Measurements from ENCODE around the gene POLR3A.
"Not testable (repeated sequence)": the region's sequence is repeated elsewhere in the genome, so short reads cannot be mapped to it uniquely, and the experiment has no call there.

POLR3A gene

DNA sequence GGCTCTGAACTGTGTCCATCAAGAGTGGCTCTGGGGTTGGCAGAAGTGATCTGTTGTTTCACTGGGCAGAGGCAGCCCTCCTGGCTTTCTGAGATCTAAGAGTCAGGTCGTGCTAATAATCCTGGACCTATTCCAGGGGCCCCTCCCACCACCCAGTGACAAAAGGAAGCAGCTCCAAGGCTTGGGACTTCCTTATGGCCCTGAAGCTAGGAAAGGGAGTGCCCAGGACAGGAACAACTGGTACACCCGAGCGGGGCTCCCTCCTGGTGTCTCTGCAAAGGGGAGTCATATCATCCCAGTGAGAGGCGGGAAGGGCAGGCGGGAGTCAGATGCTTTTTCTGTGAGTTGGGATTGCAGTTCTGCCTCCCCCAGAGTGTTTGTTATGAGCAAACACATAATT, 36.7 kb upstream of the POLR3A start:
- H3K27ac ChIP-seq (ENCODE audit: low read depth, low read length), result no peak overlapping the region
- no peak overlapping the region for H3K9ac ChIP-seq (ENCODE audit: low read depth, low read length)
- no peaks in the 10 kb centered on the region for H3K9me3 ChIP-seq (ENCODE audit: control insufficient read depth, insufficient read depth, low read length)
- no peak overlapping the region for H3K4me3 ChIP-seq (ENCODE audit: low read depth, low read length)
- no peaks in the 10 kb centered on the region for H3K27me3 ChIP-seq (ENCODE audit: control insufficient read depth, insufficient read depth, low read length)
- H3K36me3 ChIP-seq (ENCODE audit: control insufficient read depth, insufficient read depth, low read length), result no peaks in the 10 kb centered on the region
- no peaks in the 10 kb centered on the region for H3K4me1 ChIP-seq (ENCODE audit: control insufficient read depth, insufficient read depth, low read length)

DNA sequence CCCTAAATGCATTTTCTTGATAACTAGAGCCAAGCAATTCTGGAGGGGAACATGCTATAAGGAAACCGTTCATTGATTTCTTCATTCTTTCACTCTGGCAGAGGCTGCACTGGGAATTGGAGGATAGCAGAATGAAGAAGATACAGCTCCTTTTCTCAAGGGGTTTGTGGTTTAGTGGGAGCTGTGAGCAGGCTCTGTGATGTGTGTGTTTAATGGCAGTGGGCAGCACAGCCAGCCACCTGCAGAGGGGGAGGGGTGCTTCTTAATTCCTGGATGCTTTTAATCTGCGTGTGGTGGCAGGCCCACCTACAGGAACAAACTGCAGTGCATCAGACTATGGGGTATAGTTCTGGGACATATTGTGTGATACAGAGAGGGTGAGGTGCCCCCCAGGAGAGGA, 36.3 kb upstream of the POLR3A start:
- H3K4me3 ChIP-seq (ENCODE audit: low read depth, low read length), result no peak overlapping the region
- no peaks in the 10 kb centered on the region for H3K27me3 ChIP-seq (ENCODE audit: control insufficient read depth, insufficient read depth, low read length)
- H3K36me3 ChIP-seq (ENCODE audit: control insufficient read depth, insufficient read depth, low read length), result no peaks in the 10 kb centered on the region
- H3K9ac ChIP-seq (ENCODE audit: low read depth, low read length), result no peak overlapping the region
- H3K9me3 ChIP-seq (ENCODE audit: control insufficient read depth, insufficient read depth, low read length), result no peaks in the 10 kb centered on the region
- no peaks in the 10 kb centered on the region for H3K4me1 ChIP-seq (ENCODE audit: control insufficient read depth, insufficient read depth, low read length)
- no peak overlapping the region for H3K27ac ChIP-seq (ENCODE audit: low read depth, low read length)

DNA sequence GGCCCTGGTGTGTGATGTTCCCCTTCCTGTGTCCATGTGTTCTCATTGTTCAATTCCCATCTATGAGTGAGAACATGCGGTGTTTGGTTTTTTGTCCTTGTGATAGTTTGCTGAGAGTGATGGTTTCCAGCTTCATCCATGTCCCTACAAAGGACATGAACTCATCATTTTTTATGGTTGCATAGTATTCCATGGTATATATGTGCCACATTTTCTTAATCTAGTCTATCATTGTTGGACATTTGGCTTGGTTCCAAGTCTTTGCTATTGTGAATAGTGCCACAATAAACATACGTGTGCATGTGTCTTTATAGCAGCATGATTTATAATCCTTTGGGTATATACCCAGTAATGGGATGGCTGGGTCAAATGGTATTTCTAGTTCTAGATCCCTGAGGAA, 35.6 kb upstream of the POLR3A start:
- not testable (repeated sequence) for H3K27ac ChIP-seq (ENCODE audit: low read depth, low read length); H3K9me3 ChIP-seq (ENCODE audit: control insufficient read depth, insufficient read depth, low read length); H3K4me1 ChIP-seq (ENCODE audit: control insufficient read depth, insufficient read depth, low read length)

DNA sequence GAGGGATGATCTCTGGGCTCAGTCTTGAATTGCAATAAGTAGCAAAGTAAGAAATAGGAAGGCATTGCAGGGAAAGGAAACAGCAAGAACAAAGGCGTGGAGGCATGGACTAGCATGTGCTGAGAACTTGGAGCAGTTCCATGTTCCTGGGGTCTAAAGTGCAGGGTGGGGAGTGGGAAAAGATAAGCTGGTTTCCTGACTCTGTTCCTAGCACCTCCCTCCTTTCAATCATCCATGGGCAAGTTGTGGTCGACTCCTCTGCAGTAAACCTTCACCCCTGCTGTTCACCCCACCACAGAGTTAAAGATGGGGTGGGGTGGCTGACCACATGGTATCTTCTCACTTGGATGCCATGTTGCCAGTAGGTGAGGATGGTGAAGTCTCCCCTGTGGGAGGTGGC, 33.9 kb upstream of the POLR3A start:
- Histone ChIP-seq H3K36me3 (ENCODE audit: control insufficient read depth, insufficient read depth, low read length) (no peaks in the 10 kb centered on the region), H3K4me1 (ENCODE audit: control insufficient read depth, insufficient read depth, low read length) (no peaks in the 10 kb centered on the region), H3K27ac (ENCODE audit: low read depth, low read length) (no peak overlapping the region), H3K9ac (ENCODE audit: low read depth, low read length) (no peak overlapping the region), H3K4me3 (ENCODE audit: low read depth, low read length) (no peak overlapping the region), H3K9me3 (ENCODE audit: control insufficient read depth, insufficient read depth, low read length) (no peaks in the 10 kb centered on the region), H3K27me3 (ENCODE audit: control insufficient read depth, insufficient read depth, low read length) (no peaks in the 10 kb centered on the region)

More for the DNA sequence above, 35.6 kb upstream of the POLR3A start:
- not testable (repeated sequence) for H3K4me3 ChIP-seq (ENCODE audit: low read depth, low read length); H3K27me3 ChIP-seq (ENCODE audit: control insufficient read depth, insufficient read depth, low read length); H3K9ac ChIP-seq (ENCODE audit: low read depth, low read length); H3K36me3 ChIP-seq (ENCODE audit: control insufficient read depth, insufficient read depth, low read length)

DNA sequence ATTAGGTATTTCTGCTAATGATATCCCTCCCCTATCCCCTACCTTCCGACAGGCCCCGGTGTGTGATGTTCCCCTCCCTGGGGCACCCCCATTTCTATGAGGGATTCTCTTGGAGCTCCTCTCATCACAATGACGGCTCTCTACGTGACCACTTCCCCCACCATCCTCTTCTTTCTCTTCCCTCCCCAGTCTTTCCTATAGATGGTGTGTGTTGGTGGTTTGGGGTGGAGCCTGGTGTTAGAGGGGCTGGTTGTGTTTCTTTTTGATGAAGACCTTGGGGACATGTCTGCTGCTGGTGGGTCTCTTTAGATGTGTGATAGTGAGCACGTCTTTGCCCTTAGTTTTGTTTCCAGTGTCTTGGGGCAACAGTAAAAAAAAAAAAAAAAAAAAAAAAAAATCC, 33.0 kb upstream of the POLR3A start:
- Histone ChIP-seq H3K4me3 (ENCODE audit: low read depth, low read length) (no peak overlapping the region), H3K4me1 (ENCODE audit: control insufficient read depth, insufficient read depth, low read length) (no peaks in the 10 kb centered on the region)

DNA sequence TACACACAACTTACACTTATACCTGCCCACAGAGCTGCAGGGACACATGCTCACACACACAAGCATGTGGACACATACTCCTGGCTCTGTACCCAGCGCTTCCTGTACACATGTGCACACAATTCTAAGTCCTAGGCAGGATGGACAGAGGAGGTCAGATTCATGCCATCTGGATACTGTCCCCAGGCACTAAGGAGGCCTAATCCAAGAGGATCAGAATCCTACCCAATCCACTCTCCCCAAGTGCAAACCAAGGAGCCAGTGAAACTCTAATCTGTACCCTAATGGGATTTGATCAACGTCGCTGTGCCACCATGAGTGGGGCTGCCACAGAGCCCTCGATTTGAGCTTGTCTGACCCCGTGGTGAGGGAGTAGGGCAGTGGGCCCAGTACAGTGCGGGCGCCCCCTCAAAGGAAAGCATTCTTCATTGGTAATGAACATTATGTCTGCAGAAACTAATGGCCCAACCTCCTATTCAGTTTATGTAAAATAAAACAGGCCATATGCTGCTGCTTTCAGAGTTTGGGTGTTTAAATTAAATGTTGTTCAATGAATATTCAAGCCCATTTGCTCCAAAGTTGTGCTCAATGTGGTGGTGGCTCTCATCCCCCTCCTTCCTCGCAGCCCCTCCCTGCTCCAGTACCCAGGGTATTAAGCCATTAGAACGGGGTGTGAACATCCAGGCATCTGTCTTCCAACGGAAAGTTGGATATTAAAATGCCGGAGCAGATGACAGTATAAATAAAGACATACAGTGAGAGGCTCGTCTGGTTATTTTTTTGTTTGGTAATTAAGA, 30.8 kb upstream of the POLR3A start:
- no peaks in the 10 kb centered on the region for H3K27me3 ChIP-seq (ENCODE audit: control insufficient read depth, insufficient read depth, low read length)
- H3K4me3 ChIP-seq (ENCODE audit: low read depth, low read length), result no peak overlapping the region
- no peaks in the 10 kb centered on the region for H3K36me3 ChIP-seq (ENCODE audit: control insufficient read depth, insufficient read depth, low read length)
- no peaks in the 10 kb centered on the region for H3K4me1 ChIP-seq (ENCODE audit: control insufficient read depth, insufficient read depth, low read length)
- no peak overlapping the region for H3K9ac ChIP-seq (ENCODE audit: low read depth, low read length)
- H3K9me3 ChIP-seq (ENCODE audit: control insufficient read depth, insufficient read depth, low read length), result no peaks in the 10 kb centered on the region
- H3K27ac ChIP-seq (ENCODE audit: low read depth, low read length), result no peak overlapping the region

More for the DNA sequence above, 33.0 kb upstream of the POLR3A start:
- Histone ChIP-seq H3K36me3 (ENCODE audit: control insufficient read depth, insufficient read depth, low read length) (no peaks in the 10 kb centered on the region), H3K9ac (ENCODE audit: low read depth, low read length) (no peak overlapping the region), H3K27ac (ENCODE audit: low read depth, low read length) (no peak overlapping the region), H3K9me3 (ENCODE audit: control insufficient read depth, insufficient read depth, low read length) (no peaks in the 10 kb centered on the region), H3K27me3 (ENCODE audit: control insufficient read depth, insufficient read depth, low read length) (no peaks in the 10 kb centered on the region)

DNA sequence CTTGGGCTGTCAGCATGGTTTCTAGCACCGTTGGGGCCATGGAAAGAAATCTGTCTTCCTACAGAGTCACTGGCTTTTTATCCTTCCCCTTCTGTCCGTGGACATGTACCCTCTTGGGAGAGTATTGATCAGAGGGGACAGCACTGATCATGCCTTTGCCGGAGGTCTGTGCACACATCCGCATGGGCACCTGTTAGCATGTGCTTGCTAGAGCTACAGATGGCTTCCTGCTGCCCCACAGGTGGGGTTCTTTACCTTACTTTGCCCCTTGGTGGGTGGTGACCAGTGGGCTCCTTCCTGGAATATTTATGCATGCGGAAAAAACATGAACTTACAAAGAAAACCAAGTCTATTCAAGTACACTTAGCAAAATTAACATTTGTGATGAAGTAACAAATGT, 29.2 kb upstream of the POLR3A start:
- Histone ChIP-seq H3K9me3 (ENCODE audit: control insufficient read depth, insufficient read depth, low read length) (no peaks in the 10 kb centered on the region), H3K4me3 (ENCODE audit: low read depth, low read length) (no peak overlapping the region), H3K27me3 (ENCODE audit: control insufficient read depth, insufficient read depth, low read length) (no peaks in the 10 kb centered on the region), H3K36me3 (ENCODE audit: control insufficient read depth, insufficient read depth, low read length) (no peaks in the 10 kb centered on the region), H3K4me1 (ENCODE audit: control insufficient read depth, insufficient read depth, low read length) (no peaks in the 10 kb centered on the region), H3K9ac (ENCODE audit: low read depth, low read length) (no peak overlapping the region), H3K27ac (ENCODE audit: low read depth, low read length) (no peak overlapping the region)

DNA sequence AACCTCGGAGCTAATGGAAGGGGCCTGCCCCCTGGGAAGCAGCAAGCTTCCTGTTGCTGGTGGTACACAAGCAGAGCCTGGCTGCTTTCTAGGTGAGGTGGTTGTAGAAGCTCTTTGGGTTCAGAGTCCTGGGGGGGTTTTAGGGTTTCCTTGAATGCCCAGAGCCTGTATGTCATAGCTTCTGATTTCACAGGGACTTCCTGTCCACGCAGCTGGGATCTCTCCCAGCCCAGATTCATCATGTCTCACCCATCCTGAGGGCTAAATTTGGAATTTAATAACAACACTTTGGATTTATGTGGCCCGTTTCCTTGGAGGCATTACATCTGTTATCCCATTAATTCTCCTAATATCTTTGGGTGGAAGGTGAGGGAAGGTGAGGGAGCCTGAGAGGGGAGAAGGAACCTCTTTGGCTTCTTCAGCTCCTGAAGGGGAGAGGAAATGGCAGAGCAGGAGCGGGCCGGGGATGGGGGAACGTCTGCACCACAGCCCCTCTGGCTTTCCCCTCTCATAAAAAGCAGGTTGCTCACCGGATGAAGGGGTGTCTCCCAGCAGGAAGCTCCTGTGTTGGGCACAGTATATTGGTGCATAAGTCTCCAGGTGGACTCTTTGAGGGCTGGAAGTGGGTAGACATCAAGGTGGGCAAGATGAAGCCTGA, 24.0 kb upstream of the POLR3A start:
- Histone ChIP-seq H3K9me3 (ENCODE audit: control insufficient read depth, insufficient read depth, low read length) (no peaks in the 10 kb centered on the region), H3K4me1 (ENCODE audit: control insufficient read depth, insufficient read depth, low read length) (no peaks in the 10 kb centered on the region), H3K27ac (ENCODE audit: low read depth, low read length) (no peak overlapping the region), H3K9ac (ENCODE audit: low read depth, low read length) (no peak overlapping the region), H3K27me3 (ENCODE audit: control insufficient read depth, insufficient read depth, low read length) (no peaks in the 10 kb centered on the region), H3K4me3 (ENCODE audit: low read depth, low read length) (no peak overlapping the region), H3K36me3 (ENCODE audit: control insufficient read depth, insufficient read depth, low read length) (no peaks in the 10 kb centered on the region)

DNA sequence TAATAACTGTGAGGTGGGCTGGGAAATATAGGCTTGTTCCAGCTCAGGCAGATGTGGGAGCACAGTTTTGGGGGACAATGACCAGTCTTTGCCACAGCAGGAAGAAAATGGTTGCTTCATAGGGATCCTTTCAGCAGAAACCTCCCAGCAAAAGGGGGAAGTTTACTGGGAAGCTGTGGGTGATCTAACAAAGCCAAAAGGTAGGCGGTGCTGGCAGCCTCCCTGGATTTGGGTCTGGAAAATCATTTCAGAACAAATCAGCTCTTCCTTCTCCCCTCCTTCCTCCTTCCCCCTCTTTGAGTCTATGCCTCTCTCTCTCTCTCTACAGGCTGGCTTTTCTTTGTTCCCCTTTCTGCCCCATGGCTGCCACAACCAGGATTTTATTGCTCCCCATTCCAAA, 20.5 kb upstream of the POLR3A start:
- Histone ChIP-seq H3K4me3 (ENCODE audit: low read depth, low read length) (no peak overlapping the region), H3K9me3 (ENCODE audit: control insufficient read depth, insufficient read depth, low read length) (no peaks in the 10 kb centered on the region), H3K36me3 (ENCODE audit: control insufficient read depth, insufficient read depth, low read length) (no peaks in the 10 kb centered on the region), H3K27me3 (ENCODE audit: control insufficient read depth, insufficient read depth, low read length) (no peaks in the 10 kb centered on the region), H3K4me1 (ENCODE audit: control insufficient read depth, insufficient read depth, low read length) (0 out of 2 replicates have a peak, but pooled peaks cover 5% of the 10 kb centered on the region), H3K9ac (ENCODE audit: low read depth, low read length) (no peak overlapping the region), H3K27ac (ENCODE audit: low read depth, low read length) (no peak overlapping the region)

DNA sequence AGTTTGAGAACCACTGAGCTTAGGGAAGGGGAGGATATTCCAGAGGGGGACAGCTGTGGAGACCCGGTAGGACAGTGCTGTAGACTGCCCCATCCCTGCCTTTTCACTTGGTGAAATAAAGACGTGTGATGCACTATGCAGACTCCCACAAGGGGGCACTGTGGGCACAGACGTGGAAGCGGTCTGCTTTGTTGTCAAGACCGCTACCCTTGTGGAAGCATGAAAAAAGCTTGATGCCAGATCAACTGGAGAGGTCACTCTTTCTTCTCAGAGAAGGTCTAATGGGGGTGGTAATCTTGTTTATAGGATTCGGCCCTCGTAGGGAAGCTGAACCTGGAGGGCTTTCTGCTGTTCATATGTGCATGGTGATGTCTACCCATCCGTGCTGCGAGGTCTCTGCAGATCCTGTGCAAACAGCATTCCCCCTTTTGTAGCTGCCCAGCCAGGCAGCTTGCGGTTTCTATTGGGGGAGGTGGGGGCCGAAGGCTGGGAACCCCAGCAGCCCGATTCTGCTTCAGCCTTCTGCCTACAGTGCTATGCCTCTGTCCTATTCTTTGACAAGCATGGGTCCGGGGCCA, 18.1 kb upstream of the POLR3A start:
- H3K36me3 ChIP-seq (ENCODE audit: control insufficient read depth, insufficient read depth, low read length), result peaks cover 4% of the 10 kb centered on the region; the same call in 1 of the 2 replicates
- H3K9me3 ChIP-seq (ENCODE audit: control insufficient read depth, insufficient read depth, low read length), result no peaks in the 10 kb centered on the region
- no peak overlapping the region for H3K27ac ChIP-seq (ENCODE audit: low read depth, low read length)

DNA sequence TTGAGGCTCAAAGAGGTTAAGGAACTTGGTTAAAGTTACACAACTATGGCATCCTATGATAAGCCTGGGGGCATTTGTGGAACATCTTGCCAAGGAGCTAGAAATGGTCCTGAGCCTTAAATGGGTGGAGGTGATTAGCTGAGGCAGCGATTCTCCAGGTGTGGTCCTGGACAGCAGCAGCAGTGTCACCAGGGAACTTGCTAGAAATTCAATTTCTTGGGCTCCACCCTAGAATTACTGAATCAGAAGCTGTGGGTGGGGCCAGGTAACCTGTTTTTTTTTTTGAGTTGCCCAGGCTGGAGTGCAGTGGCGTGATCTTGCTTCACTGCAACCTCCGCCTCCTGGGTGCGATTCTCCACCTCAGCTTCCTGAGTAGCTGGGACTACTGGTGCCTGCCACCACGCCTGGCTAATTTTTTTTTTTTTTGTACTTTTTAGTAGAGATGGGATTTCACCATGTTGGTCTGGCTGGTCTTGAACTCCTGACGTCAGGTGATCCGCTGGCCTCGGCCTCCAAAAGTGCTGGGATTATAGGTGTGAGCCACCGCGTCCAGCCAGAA, 17.5 kb upstream of the POLR3A start:
- H3K27me3 ChIP-seq (ENCODE audit: control insufficient read depth, insufficient read depth, low read length), result no peaks in the 10 kb centered on the region
- H3K9me3 ChIP-seq (ENCODE audit: control insufficient read depth, insufficient read depth, low read length), result no peaks in the 10 kb centered on the region
- no peak overlapping the region for H3K9ac ChIP-seq (ENCODE audit: low read depth, low read length)
- no peak overlapping the region for H3K27ac ChIP-seq (ENCODE audit: low read depth, low read length)
- H3K4me1 ChIP-seq (ENCODE audit: control insufficient read depth, insufficient read depth, low read length), result 0 out of 2 replicates have a peak, but pooled peaks cover 5% of the 10 kb centered on the region
- no peak overlapping the region for H3K4me3 ChIP-seq (ENCODE audit: low read depth, low read length)
- H3K36me3 ChIP-seq (ENCODE audit: control insufficient read depth, insufficient read depth, low read length), result peaks cover 10% of the 10 kb centered on the region

More for the DNA sequence above, 18.1 kb upstream of the POLR3A start:
- Histone ChIP-seq H3K4me1 (ENCODE audit: control insufficient read depth, insufficient read depth, low read length) (0 out of 2 replicates have a peak, but pooled peaks cover 5% of the 10 kb centered on the region), H3K27me3 (ENCODE audit: control insufficient read depth, insufficient read depth, low read length) (no peaks in the 10 kb centered on the region), H3K9ac (ENCODE audit: low read depth, low read length) (no peak overlapping the region), H3K4me3 (ENCODE audit: low read depth, low read length) (no peak overlapping the region)
